ENCODE results near the gene PRKAG2.

Gene PRKAG2

DNA sequence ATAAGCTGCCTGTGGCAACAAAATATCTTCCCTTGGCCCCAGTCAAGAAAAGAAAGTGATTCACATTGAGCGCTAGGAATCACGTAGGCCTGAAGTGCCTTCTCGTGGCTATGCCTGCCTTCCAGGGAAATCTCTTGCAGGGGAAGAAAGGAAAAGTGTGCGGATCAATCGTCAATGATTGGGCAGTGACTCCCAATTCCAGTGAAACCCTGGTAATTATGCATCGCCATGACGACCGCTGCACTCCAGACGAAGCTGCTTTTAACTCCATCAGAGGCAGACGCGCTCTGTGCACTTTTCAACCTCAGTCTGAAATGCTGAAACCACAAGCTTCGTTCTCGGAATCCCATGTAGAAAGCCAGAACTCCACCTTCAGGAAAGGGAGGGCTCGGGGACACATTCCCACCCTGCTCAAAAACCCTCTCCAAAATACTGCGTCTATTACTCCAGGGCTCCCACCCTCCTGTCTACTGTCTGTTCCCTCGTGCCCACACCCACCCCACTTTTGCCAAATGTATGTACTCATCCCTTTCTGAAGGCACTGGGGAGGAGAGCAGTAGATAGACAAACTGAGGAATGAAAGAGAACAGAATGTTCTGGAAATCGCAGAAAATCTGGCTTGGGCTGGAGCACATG lies 24.2 kb upstream of the PRKAG2 start:
- Histone ChIP-seq H3K79me2 (ENCODE audit: control insufficient read depth, low read length) (no peaks in the 10 kb centered on the region), H3F3A (ENCODE audit: control insufficient read depth, insufficient read depth) (no peaks in the 10 kb centered on the region), H3K4me1 (ENCODE audit: control insufficient read depth, low read length) (no peaks in the 10 kb centered on the region), H3K9me2 (replicated peaks; ENCODE audit: control insufficient read depth, low read length) (no peaks in the 10 kb centered on the region), H3K36me3 (ENCODE audit: control insufficient read depth, low read length) (no peaks in the 10 kb centered on the region), H3K4me3 (ENCODE audit: low read length) (no peak overlapping the region), H3K27ac (ENCODE audit: low read depth, low read length) (no peak overlapping the region), H3K9me3 (ENCODE audit: control insufficient read depth, insufficient read depth, low read length) (no peaks in the 10 kb centered on the region), H4K20me1 (ENCODE audit: control insufficient read depth, insufficient read depth, low read depth, low read length) (no peaks in the 10 kb centered on the region), H3K4me2 (ENCODE audit: low read length) (no peak overlapping the region), H3K27me3 (ENCODE audit: control insufficient read depth, low read length) (no peaks in the 10 kb centered on the region)
- TF ChIP-seq CTCF (IDR thresholded peaks at IDR 0.05; ENCODE audit: low read depth, low read length, poor library complexity, severe bottlenecking), result no peak
- no peak for TF ChIP-seq EZH2phosphoT487 (IDR thresholded peaks at IDR 0.05; ENCODE audit: borderline replicate concordance, low read length)

- Histone ChIP-seq H4K20me1 (ENCODE audit: control insufficient read depth, insufficient read depth, low read depth, low read length) (no peaks in the 10 kb centered on the region), H3K27me3 (ENCODE audit: control insufficient read depth, low read length) (no peaks in the 10 kb centered on the region), H3K9me2 (replicated peaks; ENCODE audit: control insufficient read depth, low read length) (no peaks in the 10 kb centered on the region), H3K4me1 (ENCODE audit: control insufficient read depth, low read length) (no peaks in the 10 kb centered on the region), H3K27ac (ENCODE audit: low read depth, low read length) (no peak overlapping the region), H3K4me3 (ENCODE audit: low read length) (no peak overlapping the region), H3K36me3 (ENCODE audit: control insufficient read depth, low read length) (no peaks in the 10 kb centered on the region), H3K4me2 (ENCODE audit: low read length) (no peak overlapping the region), H3K79me2 (ENCODE audit: control insufficient read depth, low read length) (no peaks in the 10 kb centered on the region), H3K9me3 (ENCODE audit: control insufficient read depth, insufficient read depth, low read length) (no peaks in the 10 kb centered on the region), H3F3A (ENCODE audit: control insufficient read depth, insufficient read depth) (no peaks in the 10 kb centered on the region)
- TF ChIP-seq EZH2phosphoT487 (IDR thresholded peaks at IDR 0.05; ENCODE audit: borderline replicate concordance, low read length) (no peak), CTCF (IDR thresholded peaks at IDR 0.05; ENCODE audit: low read depth, low read length, poor library complexity, severe bottlenecking) (no peak)
Observed at GRCh38 chr7:151900591-151900985, 23.7 kb upstream of the PRKAG2 start.

DNA sequence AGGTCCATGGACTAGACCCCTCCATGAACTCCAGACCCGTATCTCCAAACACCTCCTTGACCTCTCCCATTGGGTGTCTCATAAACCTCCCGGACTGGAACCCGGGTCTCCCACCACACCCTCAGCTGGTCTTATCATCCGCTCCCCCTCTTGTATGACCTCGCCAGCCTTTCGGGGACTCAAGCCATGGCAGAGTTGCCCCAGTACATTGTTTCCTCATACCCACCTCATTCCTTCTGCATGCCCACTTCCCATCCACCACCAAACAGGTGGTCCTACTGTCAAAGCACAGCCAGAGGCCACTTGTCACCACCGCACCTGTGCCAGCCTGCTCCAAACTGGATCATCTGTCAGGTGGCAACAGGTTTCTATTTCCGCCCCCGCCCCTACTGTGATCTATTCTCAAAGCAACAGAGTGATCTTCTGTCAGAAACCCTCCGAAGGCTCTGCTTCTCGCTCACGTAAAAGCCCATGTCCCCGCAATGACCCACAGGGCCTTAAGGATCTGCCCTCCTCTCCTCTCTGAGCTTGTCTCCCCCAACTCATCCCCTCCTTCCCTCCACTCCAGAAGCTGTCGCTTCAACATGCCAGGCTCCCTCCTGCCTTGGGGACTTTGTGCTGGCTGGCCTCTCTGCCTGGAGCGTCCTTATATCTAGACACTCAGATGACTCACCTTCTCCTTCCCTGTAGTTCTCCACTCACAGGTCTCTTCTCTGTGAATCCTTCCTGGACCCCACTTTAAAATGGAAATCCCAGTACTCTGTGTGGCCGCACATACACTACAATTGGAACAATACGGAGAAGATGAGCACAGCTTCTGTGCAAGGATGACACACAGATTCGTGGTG lies 22.8 kb upstream of the PRKAG2 start:
- Histone ChIP-seq H3K36me3 (ENCODE audit: control insufficient read depth, low read length) (no peaks in the 10 kb centered on the region), H4K20me1 (ENCODE audit: control insufficient read depth, insufficient read depth, low read depth, low read length) (no peaks in the 10 kb centered on the region), H3K4me3 (ENCODE audit: low read length) (no peak overlapping the region), H3K4me1 (ENCODE audit: control insufficient read depth, low read length) (no peaks in the 10 kb centered on the region), H3K27me3 (ENCODE audit: control insufficient read depth, low read length) (no peaks in the 10 kb centered on the region), H3F3A (ENCODE audit: control insufficient read depth, insufficient read depth) (no peaks in the 10 kb centered on the region), H3K79me2 (ENCODE audit: control insufficient read depth, low read length) (no peaks in the 10 kb centered on the region), H3K4me2 (ENCODE audit: low read length) (no peak overlapping the region), H3K9me3 (ENCODE audit: control insufficient read depth, insufficient read depth, low read length) (no peaks in the 10 kb centered on the region), H3K27ac (ENCODE audit: low read depth, low read length) (no peak overlapping the region), H3K9me2 (replicated peaks; ENCODE audit: control insufficient read depth, low read length) (no peaks in the 10 kb centered on the region)
- no peak for TF ChIP-seq CTCF (IDR thresholded peaks at IDR 0.05; ENCODE audit: low read depth, low read length, poor library complexity, severe bottlenecking)
- TF ChIP-seq EZH2phosphoT487 (IDR thresholded peaks at IDR 0.05; ENCODE audit: borderline replicate concordance, low read length), result no peak

Data from DOHH2 (cell line).